Left kidney (tissue), 2 donors: ENCODE data around the gene FANK1. TPM values are rescaled to one million over a fixed set of nuclear protein-coding genes. Genes with fewer than 3 reads are reported as not detected.
"Not testable (repeated sequence)": the region's sequence is repeated elsewhere in the genome, so short reads cannot be mapped to it uniquely, and the experiment has no call there.

ENCODE experiments used
- DNase-seq: peaks from one replicate; pipeline ENCODE4 v3.0.0-alpha.2; 2013
- polyA plus RNA-seq: library from polyadenylated mRNA; unstranded; fragments of 120-200 nt; gene quantifications from one replicate; pipeline ENCODE4 v1.2.1, GENCODE V29; 2013; ENCODE audit not compliant: insufficient read length

The FANK1 gene
- polyA plus RNA-seq, 1 donor = 13.1 TPM

DNA sequence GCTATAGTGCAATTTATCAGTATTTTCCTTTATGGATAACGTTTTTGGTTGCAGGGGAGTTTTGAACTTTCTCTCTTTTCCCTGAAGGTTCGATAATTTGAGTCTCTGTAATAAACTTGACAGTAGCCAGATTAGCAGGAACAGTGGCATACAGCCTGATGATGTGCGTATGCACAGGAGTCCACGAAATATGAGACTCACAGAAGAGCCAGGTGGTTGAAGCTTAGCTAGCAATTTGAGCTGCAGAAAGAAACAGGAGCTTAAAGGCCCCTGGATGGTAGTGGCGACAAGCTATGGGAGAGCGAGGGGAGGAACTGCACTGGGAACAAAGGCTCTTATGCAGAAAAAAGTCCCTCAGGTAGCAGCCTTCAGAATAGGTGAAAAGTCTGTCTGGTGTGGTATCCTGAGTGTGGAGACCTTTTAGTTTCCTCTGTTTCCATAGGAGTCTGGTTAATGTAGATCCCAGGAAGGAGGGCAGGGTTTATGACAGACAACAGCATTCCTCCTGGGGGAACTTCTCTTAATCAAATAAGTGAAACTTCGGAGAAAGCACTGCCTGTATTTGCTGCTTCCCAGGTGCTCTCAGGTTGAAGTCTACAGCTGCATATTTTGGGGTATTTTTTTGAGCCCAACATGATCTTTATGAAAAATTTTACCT is 32.7 kb downstream of the FANK1 start:
- DNase-seq = no peak

DNA sequence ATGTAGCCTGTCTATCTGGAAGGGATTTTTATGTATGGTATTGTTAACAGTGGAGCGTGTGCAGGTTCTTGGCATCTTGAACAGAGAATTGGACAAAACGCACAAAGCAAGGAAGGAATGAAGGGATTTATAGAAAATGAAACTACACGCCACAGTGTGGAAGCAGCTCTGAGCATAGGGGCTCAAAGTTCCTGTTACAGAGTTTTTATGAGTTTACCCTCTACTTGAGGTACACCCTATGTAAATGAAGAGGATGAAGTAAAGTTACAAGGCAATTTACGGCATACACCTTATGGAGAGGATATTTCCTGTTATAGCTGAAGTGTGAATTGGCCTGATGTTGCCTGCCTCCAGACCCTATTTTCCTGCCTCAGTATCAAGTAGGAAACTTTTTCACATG is 33.3 kb downstream of the FANK1 start:
- no peak for DNase-seq

DNA sequence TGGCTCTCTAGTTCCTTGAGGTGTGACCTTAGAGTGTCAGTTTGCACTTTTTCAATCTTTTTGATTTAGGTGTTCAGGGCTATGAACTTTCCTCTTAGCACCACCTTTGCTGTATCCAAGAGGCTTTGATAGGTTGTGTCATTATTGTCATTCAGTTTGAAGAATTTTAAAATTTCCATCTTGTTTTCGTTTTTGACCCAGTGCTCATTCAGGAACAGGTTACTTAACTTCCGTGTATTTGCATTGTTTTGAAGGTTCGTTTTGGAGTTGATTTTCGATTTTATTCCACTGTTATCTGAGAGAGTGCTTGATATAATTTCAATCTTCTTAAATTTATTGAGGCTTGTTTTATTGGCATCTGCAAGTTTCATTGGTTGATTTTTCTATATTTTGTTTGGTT is 37.3 kb downstream of the FANK1 start:
- DNase-seq = no peak

DNA sequence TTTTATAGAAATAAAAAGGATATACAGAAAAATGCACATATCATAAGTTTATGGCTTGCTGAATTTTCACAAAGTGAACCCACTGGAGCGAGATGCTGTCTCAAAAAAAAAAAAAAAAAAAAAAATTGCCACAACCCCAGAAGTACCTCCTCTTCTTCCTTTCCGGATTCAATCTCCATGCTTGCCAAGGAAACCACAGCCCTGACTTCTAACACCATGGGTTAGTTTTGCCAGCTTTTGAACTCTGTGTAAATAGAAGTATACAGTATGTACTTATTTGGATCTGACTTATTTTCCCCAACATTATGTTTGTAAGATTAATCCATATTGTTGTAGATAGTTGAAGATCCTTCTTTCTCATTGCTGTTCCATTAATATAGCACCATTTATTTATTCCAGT is 40.0 kb downstream of the FANK1 start:
- DNase-seq = no peak

DNA sequence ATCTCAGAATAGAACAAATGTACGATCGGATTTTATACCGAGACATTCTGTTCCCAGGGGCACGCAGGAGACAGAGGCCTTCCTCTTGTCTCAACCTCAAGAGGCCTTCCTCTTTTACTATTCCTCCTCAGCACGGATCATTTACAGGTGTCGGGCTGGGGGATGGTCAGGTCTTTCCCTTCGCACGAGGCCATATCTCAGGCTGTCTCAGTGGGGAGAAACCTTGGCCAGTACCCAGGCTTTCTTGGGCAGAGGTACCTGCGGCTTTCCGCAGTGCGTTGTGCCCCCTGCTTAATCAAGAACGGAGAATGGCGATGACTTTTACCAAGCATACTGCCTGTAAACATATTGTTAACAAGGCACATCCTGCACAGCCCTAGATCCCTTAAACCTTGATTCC is 44.2 kb downstream of the FANK1 start:
- DNase-seq = no peak

DNA sequence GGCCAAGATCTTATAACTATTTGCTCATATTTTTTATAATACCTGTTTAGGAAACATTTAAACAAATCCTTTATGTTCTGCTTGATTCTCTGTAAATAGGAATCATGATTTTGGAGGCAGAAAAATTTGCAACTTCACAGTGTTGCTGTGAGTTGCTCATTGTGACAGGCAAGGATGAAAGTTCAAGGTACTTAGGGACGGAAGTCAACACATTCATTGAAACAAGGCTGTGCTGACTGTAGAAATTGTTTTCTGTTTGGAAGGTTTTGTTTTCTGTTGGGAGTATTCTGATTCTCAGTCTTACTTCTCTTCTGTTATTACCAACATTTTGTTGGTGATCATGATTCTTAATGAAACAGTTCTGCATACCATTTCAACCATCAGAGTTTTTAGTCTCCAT is 54.9 kb downstream of the FANK1 start:
- no peak for DNase-seq

DNA sequence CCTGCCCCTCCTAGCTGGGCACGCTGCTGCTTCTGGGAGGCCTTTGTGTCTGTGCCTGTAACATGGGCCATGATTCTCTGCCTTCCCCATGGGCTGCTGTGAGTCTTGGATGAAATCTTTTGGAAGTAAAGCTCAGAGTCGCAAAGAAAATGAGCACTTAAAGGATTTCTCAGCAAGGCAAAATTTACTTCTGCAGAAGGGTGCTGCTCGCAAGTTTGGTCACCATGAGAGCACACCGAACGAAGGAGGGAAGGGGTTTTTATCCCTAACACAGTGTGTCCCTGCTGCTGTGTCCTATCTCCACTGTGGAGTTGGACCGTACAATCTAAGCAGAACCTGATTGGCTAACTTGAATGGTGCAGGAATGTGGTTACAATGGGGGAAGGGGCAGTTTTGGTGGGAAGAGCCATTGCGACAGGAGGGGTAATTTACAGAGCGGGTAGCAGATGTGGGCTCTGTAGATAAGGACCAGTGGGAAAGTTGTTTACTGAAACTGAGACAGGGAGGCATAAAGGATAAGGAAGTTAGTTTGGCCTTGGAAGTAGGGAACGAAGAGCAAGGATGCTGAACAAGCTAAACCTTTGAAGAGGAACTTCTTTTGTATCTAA is 57.5 kb downstream of the FANK1 start:
- DNase-seq = no peak

DNA sequence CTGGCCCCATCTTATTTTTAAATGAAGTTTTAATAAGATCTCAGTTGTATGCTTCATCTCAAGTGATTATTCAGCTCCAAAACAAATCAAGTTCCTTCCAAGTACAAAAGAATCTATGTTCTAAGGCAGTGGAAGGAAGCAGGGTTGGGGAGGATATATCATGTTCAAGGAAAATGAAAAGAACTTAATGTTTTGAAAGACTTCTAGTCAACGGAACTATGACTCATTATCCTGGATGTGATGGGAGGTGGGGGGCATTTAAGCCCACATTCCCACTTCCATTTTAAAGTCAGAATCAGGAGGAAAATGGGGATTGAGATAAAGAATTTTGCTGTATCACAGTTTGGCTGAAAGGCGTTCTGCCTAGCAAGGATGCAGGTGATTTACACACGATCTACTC is 59.4 kb downstream of the FANK1 start:
- no peak for DNase-seq

DNA sequence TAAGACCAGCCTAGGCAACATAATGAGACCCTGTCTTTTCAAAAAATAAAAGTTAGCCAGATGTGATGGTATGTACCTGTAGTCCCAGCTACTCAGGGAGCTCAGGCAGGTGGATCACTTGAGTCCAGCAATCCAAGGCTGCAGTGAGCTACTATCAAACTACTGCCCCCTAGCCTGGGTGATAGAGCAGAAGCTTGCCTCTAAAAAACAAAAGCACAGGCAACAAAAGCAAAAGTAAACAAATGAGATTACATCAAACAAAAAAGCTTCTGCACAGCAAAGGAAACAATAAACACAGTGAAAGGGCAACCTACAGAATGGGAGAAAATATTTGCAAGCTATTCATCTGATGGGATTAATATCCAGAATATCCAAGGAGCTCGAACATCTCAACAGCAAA is 65.4 kb downstream of the FANK1 start:
- no peak for DNase-seq

DNA sequence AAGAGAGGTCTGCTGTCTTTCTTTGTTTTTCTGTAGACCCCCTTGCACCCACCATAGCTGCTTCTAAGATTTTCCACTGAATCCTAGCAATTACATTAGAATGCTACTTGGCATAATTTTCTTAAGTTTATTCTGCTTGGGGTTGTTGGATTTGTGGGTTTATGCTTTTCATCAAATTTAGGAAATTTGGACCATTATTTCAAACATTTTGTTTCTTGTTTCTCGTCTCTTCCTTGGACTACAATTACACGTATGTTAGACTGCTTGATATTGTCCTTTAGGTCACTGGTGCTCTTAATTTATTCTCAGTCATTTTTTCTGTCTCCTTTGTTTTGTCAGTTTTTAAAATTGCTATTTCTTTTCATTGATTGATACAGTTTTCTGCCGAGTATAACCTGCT is 65.8 kb downstream of the FANK1 start:
- no peak for DNase-seq

DNA sequence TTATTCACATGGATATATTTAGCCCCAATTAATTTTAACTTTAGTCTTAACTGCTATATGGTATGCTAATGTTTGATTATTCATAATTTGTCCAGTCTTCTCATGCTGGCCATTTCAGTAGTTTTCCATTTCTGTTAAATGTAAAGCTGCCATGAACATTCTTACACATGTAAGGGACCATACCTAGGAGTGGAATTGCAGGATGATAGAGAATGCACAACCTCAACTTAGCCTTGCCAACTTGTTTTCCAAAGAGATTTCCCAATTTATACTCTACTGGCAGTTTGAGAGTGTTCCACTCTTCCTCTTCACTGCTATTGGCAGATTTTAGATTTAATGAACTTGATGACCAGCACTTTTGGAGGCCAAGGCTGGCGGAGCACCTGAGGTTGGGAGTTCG is 68.2 kb downstream of the FANK1 start:
- no peak for DNase-seq

DNA sequence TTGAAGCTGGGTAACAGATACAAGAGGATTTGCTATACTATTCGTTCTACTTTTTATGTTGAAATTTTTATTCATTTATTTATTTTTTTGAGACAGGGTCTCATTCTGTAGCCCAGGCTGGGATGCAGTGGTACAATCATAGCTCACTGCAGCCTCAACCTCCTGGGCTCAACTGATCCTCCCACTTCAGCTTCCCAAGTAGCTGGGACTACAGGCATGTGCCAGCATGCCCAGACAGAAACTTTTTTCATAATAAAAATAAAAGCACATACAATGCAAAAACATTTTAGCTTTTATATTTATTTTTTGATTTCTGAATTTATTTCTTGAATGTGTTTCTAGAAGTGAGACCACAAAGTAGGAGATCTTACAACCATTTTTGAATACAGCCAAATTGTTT is 71.2 kb downstream of the FANK1 start:
- DNase-seq = no peak

DNA sequence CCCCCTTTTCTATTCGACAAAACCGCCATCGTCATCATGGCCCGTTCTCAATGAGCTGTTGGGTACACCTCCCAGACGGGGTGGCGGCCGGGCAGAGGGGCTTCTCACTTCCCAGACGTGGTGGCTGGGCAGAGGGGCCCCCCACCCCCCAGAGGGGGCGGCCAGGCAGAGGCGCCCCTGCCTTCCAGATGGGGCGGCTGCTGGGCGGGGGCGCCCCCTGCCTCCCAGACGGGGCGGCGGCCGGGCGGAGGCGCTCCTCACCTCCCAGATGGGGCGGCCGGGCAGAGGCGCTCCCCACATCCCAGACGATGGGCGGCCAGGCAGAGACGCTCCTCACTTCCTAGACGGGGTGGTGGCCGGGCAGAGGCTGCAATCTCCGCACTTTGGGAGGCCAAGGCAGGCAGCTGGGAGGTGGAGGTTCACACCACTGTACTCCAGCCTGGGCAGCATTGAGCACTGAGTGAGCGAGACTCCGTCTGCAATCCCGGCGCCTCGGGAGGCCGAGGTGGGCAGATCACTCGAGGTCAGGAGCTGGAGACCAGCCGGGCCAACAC is 73.8 kb downstream of the FANK1 start:
- not testable (repeated sequence) for DNase-seq

DNA sequence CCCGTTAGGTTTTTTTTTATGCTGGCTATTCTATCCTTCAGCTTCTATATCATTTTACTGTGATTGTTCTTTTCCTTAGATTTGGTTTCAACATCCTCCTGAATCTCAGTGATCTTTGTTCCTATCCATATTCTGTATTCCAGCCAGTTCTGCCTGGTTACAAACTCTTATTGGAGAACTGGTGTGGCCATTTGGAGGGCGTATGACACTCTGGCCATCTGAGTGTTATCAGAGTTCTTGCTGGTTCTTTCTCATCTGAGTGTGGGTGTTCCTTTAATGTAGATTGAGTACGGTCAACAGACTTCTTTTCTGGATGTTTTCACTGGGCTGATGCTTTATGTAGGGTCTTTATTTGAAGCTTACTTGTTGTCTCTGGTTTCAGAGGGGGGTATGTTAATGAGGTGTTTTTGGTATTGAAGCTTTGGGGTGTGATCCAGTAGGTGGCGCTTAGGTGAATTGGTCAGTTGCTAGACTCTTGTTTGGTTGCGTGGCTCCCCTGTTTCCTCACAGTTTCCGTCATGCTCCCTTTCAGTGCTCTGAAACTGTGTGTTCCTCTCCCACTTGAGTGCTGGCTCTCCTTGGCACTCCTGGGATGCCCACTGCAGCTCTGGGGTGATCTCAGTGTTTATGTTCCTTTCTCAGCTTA is 80.7 kb downstream of the FANK1 start:
- no peak for DNase-seq

DNA sequence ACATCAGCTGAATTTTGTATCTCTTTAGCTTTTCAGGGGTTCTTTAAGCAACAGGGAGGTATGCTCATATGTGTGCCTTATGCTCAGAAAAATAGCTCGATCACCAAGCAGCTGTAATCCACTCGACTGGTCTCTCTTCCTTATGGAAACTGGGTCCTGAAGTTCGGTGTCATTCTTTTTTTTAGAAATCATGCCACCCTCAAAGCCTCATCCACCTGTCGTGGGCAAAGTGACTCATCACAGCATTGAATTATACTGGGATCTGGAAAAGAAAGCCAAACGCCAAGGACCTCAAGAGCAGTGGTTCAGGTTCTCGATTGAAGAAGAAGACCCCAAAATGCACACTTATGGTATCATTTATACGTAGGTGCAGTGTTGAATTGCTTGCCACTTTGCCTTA is 83.6 kb downstream of the FANK1 start:
- DNase-seq = no peak

DNA sequence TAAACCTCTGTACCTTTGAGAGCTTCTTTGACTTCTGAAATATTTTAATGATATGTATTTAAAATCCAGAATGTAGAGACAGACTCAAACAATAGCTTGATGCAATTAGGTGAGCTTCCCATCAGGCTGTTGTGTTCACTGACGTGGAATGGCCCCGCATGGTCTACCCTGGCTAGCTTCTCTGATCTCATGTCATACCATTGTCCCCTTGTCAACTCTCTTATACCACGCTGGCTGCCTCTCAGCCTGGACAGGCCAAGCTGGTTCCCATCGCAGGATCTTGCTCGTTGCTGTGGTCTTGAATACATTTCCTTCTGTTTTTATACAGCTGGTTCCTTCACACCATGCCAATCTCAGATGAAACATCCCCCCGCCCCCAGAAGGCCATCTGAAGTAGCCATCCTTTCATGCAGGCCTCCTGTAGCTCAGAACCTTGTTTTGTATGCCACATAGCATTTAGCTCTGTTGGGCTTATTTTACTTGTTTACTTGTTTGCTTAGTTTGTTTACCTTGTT is 84.2 kb downstream of the FANK1 start:
- DNase-seq = no peak

DNA sequence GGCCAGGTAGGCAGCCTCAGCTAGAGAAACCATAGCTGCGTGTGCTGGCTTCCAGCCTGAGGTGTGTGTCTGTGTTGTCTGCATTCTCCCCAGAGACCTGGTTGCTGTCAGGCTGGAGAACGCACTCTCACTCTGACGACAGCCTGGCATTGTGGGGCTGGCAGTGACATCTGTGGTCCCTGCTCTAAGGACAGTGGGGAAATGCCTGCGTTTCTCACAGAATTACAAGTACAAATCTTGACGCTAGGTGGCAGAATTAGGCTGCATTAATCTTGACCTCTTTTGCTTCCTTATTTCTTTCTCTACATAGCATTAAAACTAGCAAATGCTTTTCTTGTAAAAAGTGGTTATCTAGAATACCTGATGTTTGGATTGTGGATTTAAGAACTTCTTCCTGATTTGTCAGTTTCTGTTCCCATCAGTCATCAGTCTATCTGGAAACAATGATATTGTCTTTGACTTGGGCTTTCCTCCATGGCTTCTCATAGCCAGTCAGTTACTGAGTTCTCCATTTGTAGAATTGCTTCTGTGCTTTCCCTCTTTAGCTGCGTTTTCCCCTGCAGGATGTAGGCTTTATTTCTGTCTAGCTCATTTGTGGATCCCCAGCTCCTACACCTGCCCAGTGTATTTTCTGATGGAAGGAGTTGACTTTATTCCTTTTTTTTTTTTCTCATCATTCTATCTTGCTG is 86.0 kb downstream of the FANK1 start:
- peak; percentile 85 for DNase-seq

DNA sequence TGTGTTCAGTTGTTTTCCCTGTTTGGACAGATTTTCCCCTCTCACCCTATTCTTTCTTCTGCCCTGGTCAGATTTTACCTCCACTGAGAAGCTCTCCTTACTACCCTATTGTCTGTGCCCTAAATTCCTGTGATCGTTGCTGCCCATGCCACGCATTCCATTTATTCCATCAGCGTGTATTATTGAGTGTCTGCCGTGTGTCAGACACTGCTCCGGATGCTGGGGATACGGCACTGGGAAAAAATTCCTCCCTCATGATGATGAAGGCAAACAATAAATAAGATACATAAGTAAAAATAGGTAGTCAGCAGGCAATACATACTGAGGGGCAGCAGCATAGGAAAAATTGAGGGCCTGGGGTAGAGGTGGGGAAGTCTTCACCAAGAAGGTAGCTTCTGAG is 86.8 kb downstream of the FANK1 start:
- DNase-seq = no peak

DNA sequence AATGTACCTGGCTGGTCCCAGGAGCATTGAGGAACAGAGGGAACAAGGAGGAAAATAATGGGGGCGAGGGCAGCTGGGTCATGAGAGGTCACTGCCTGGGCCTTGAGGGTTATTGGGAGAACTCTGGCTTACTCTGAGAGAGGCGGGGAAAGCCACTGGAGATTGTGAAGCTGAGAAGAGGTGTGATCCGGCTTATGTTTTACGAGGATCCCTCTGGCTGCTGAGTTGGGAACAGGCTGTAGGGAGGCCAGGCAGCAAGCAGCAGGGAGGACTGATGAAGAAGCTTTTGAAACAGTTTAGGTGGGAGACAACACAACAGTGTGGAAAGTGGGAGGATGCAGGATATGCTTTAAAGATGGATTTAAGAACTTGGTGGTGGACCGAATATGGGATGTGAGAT is 87.3 kb downstream of the FANK1 start:
- no peak for DNase-seq

DNA sequence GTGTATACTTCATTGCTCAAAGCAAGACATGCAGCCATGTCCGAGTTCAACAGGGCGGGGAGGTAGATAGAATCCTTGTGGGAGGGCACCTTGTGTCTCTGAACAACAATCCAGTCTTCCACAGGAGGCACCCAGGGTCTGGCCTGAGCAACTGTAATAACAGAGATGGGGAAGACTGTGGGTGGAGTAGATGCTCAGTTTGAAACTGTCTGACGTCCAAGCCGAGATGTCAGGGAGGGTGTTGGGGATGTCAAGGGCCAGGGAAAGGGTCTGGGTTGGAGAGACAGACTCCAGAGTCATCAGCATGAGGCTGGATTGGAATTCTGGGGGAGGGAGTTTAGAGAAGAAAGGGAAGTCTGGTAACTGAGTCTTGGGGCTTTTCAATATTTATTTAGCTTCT is 88.0 kb downstream of the FANK1 start:
- no peak for DNase-seq

DNA sequence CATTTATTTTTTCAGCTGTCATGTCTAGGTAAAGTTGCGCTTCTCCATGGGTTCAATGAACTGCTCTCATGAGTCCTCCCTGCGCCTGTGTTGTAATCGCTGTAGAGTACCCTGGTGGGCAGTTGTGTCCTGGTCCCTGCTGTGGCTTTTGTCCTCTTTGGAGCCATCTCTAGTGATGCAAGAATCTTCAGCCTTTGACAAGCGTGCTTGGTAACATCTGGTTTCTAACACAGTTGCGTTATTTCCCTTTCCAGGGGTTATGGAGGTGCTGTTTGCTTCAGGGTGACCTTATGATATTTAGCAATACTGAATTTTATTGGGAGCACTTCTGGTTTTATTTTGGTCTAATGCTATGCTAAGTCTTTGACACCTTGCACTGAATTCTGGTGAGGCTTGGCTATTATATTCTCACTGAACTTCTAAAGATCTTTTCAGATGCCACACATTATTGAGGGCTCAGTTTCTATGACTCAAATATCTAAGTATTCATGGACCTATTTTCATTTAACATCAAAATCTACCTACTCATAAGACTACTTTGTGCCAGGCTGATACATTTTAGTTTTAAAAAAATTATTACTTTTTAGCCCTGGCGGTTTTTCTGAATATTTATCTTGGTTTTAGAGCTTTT is 88.6 kb downstream of the FANK1 start:
- DNase-seq = no peak

DNA sequence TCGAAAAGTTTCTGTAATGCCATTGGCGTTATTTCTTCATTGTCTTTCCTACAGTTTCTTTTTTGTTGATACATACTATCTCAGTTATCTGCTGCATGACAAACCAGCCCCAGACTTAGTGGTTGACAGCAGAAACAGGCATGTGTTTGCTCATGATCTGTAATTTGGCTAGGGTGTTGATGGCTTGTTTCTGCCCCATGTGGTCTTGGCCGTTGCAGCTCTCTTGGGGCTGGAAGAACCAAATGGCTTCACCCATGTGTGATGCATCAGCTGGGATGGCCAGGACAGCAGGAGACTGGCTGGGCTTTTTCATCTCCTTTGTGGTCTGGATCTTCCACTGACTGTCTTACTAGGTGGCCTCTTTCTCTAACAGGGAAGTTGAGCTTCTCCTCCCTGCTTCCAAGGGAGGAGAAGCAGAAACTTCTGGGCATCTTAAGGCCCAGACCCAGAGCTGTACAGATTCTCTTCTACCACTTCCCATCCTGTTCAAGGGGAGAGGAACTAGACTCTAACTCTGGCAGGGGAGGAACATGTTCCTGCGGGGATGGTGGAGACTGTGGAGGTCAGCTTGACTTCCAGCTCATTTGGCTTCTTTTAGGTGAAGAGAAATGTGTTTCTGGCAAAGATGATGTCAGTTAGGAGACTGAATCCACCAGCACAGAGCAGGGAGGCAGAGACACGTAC is 89.3 kb downstream of the FANK1 start:
- no peak for DNase-seq
